22Rv1 (cell line): Measurements from ENCODE around the gene CLGN.
A peak's percentile ranks its signal among the peaks of the same experiment; 100 is the strongest.

Experiments used
- ZFX ChIP-seq: fragments of 450-650 bp; IDR thresholded peaks from 2 replicates; pipeline ENCODE4 v1.6.1; 2017; ENCODE audit warnings: antibody characterized with exemption, borderline replicate concordance
- TF ChIP-seq, protein P1 (sequence below): fragments of 450-650 bp; IDR thresholded peaks from 2 replicates; pipeline ENCODE4 v1.5.1; 2017; ENCODE audit warnings: mild to moderate bottlenecking

DNA sequence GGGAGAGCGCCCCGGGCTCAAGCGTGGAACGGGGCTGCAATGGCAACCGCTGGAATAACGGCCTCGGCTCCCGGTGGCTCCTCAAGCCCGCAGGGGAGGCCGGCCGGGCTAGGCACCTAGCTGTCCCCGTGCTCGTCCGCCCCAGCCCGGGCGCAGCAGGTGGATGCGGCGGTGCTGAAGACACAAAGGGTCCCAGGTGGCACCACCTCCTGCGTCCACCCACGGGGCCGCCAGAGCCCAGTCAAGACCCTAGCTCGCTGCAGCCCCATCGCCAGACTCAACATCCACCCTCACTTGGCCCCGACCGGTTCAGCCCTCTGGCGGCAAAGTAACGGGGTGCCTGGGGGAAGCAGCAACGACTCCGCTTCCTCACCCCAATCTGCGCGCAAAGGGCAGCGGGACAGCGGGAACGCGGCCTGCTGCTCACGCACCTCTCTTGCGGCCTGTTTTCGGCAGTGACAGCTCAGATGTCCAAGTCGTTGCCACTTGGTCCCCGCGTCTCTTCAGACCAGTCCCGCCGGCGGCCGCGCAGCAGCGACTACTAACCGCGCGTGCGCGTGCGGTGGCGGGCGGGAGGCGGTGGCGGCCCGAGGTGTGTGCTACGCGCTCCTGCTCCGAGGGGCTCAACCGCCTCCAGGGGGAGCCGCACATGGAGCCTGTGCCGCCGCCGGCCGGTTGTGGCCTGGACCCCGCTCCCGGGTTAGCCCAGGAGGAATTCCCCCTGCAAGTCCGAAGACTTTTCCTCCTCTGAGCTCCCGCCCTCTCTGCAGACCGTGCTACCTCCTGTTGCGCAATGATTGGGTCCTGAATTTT, at the start of gene CLGN:
- TF ChIP-seq, protein P1, sequence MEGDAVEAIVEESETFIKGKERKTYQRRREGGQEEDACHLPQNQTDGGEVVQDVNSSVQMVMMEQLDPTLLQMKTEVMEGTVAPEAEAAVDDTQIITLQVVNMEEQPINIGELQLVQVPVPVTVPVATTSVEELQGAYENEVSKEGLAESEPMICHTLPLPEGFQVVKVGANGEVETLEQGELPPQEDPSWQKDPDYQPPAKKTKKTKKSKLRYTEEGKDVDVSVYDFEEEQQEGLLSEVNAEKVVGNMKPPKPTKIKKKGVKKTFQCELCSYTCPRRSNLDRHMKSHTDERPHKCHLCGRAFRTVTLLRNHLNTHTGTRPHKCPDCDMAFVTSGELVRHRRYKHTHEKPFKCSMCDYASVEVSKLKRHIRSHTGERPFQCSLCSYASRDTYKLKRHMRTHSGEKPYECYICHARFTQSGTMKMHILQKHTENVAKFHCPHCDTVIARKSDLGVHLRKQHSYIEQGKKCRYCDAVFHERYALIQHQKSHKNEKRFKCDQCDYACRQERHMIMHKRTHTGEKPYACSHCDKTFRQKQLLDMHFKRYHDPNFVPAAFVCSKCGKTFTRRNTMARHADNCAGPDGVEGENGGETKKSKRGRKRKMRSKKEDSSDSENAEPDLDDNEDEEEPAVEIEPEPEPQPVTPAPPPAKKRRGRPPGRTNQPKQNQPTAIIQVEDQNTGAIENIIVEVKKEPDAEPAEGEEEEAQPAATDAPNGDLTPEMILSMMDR = peak; percentile 69
- TF ChIP-seq ZFX = no peak
